Sigmoid colon (tissue), 4 donors: ENCODE results near the gene TTC19.

Experiments
- CTCF ChIP-seq, 4 experiments: fragments of 450-650 bp in 3 of 4; fragments of 200-600 bp in 1 of 4; IDR thresholded peaks; one replicate each; pipeline ENCODE4 v1.5.1; 2016 to 2019; ENCODE audit warnings: antibody characterized with exemption in 4 of 4, mild to moderate bottlenecking in 3 of 4, moderate library complexity in 2 of 4
- EP300 ChIP-seq, 4 donors: sonication (generic); formaldehyde crosslinking; IDR thresholded peaks; one replicate each; pipeline ENCODE4 v1.6.1; 2017; ENCODE audit warnings: antibody characterized with exemption in 4 of 4

GRCh38 chr17:16023881-16024280 lies 24.3 kb downstream of the TTC19 start:
- TF ChIP-seq EP300 (IDR thresholded peaks at IDR 0.05) (no peak), CTCF (IDR thresholded peaks at IDR 0.05) (no peak)
